Activated T-cell treated with anti-CD3 and anti-CD28 coated beads, Interleukin-2, amount 50 U/mL, for 24 hours (primary cell): ENCODE results near the gene CPNE7.
A peak's percentile ranks its signal among the peaks of the same experiment; 100 is the strongest.
"Not testable (repeated sequence)": the region's sequence is repeated elsewhere in the genome, so short reads cannot be mapped to it uniquely, and the experiment has no call there.

ENCODE experiments used
- DNase-seq: peaks from one replicate; pipeline ENCODE4 v3.0.0-alpha.2; 2020
- H3K27ac Mint-ChIP-seq: 2 replicates; pipeline ENCODE4 v1.8.0; 2020; ENCODE audit warnings: mild to moderate bottlenecking, mixed read lengths
- H3K27me3 Mint-ChIP-seq: 2 replicates; pipeline ENCODE4 v1.8.0; 2020; ENCODE audit warnings: mixed read lengths
- H3K36me3 Mint-ChIP-seq: 2 replicates; pipeline ENCODE4 v1.8.0; 2020; ENCODE audit warnings: low read depth, mixed read lengths
- H3K4me1 Mint-ChIP-seq: 2 replicates; pipeline ENCODE4 v1.8.0; 2020; ENCODE audit warnings: low read depth, mixed read lengths
- H3K4me3 Mint-ChIP-seq: 2 replicates; pipeline ENCODE4 v1.8.0; 2020; ENCODE audit warnings: mild to moderate bottlenecking, moderate library complexity, mixed read lengths
- H3K9me3 Mint-ChIP-seq: 2 replicates; pipeline ENCODE4 v1.8.0; 2020; ENCODE audit warnings: mixed read lengths

The CPNE7 gene

GRCh38 chr16:89569506-89570341 lies 5.8 kb upstream of the CPNE7 start:
- Mint-ChIP-seq H3K4me3 (no peak overlapping the region), H3K27ac (peak overlapping the region; percentile 88), H3K9me3 (no peaks in the 10 kb centered on the region), H3K27me3 (peaks cover 23% of the 10 kb centered on the region), H3K36me3 (peaks cover 14% of the 10 kb centered on the region), H3K4me1 (peaks cover 26% of the 10 kb centered on the region)
- DNase-seq: no peak

GRCh38 chr16:89570342-89570923 lies 5.1 kb upstream of the CPNE7 start:
- peaks cover 21% of the 10 kb centered on the region for H3K4me1 Mint-ChIP-seq
- H3K9me3 Mint-ChIP-seq: no peaks in the 10 kb centered on the region
- H3K4me3 Mint-ChIP-seq: peak overlapping the region; percentile 33
- no peak for DNase-seq
- peaks cover 7% of the 10 kb centered on the region for H3K36me3 Mint-ChIP-seq
- peak overlapping the region; percentile 88 for H3K27ac Mint-ChIP-seq
- peaks cover 23% of the 10 kb centered on the region for H3K27me3 Mint-ChIP-seq

- H3K4me3 Mint-ChIP-seq: not testable (repeated sequence)
Observed at GRCh38 chr16:89570983-89571598, 4.5 kb upstream of the CPNE7 start.

GRCh38 chr16:89571636-89572035 lies 3.9 kb upstream of the CPNE7 start:
- Mint-ChIP-seq H3K4me1 (peaks cover 11% of the 10 kb centered on the region), H3K9me3 (no peaks in the 10 kb centered on the region), H3K27ac (peak overlapping the region; percentile 70), H3K4me3 (no peak overlapping the region), H3K36me3 (no peaks in the 10 kb centered on the region), H3K27me3 (peaks cover 23% of the 10 kb centered on the region)
- no peak for DNase-seq

More at GRCh38 chr16:89570983-89571598, 4.5 kb upstream of the CPNE7 start:
- H3K36me3 Mint-ChIP-seq, H3K9me3 Mint-ChIP-seq, DNase-seq: not testable (repeated sequence)
- peaks cover 14% of the 10 kb centered on the region for H3K4me1 Mint-ChIP-seq
- peaks cover 23% of the 10 kb centered on the region for H3K27me3 Mint-ChIP-seq
- peak overlapping the region; percentile 70 for H3K27ac Mint-ChIP-seq

- Mint-ChIP-seq H3K4me1 (peaks cover 11% of the 10 kb centered on the region), H3K27me3 (peaks cover 24% of the 10 kb centered on the region), H3K9me3 (no peaks in the 10 kb centered on the region), H3K4me3 (no peak overlapping the region), H3K36me3 (no peaks in the 10 kb centered on the region), H3K27ac (peak overlapping the region; percentile 70)
- no peak for DNase-seq
Observed at GRCh38 chr16:89572073-89572484, 3.5 kb upstream of the CPNE7 start.

- H3K27ac Mint-ChIP-seq: peak overlapping the region; percentile 76
- H3K27me3 Mint-ChIP-seq: peaks cover 29% of the 10 kb centered on the region
Observed at GRCh38 chr16:89572485-89573205, 2.9 kb upstream of the CPNE7 start.

GRCh38 chr16:89573826-89574680 lies 1.5 kb upstream of the CPNE7 start:
- no peak for DNase-seq
- no peaks in the 10 kb centered on the region for H3K9me3 Mint-ChIP-seq
- H3K27ac Mint-ChIP-seq: no peak overlapping the region
- H3K36me3 Mint-ChIP-seq: peaks cover 3% of the 10 kb centered on the region
- H3K4me1 Mint-ChIP-seq: peaks cover 11% of the 10 kb centered on the region
- H3K27me3 Mint-ChIP-seq: peaks cover 29% of the 10 kb centered on the region
- H3K4me3 Mint-ChIP-seq: peak overlapping the region; percentile 18

More at GRCh38 chr16:89572485-89573205, 2.9 kb upstream of the CPNE7 start:
- Mint-ChIP-seq H3K4me1 (peaks cover 11% of the 10 kb centered on the region), H3K9me3 (no peaks in the 10 kb centered on the region), H3K4me3 (no peak overlapping the region), H3K36me3 (no peaks in the 10 kb centered on the region)
- DNase-seq: no peak

- peak; percentile 77 for DNase-seq
- Mint-ChIP-seq H3K27me3 (peaks cover 29% of the 10 kb centered on the region), H3K4me1 (peaks cover 11% of the 10 kb centered on the region), H3K9me3 (no peaks in the 10 kb centered on the region), H3K4me3 (peak overlapping the region; percentile 48), H3K36me3 (peaks cover 3% of the 10 kb centered on the region), H3K27ac (peak overlapping the region; percentile 57)
Observed at GRCh38 chr16:89574681-89575246, 794 bp upstream of the CPNE7 start.

GRCh38 chr16:89576153-89577054 lies 846 bp downstream of the CPNE7 start:
- Mint-ChIP-seq H3K4me3 (peak overlapping the region; percentile 29), H3K27ac (no peak overlapping the region), H3K27me3 (peaks cover 29% of the 10 kb centered on the region), H3K36me3 (peaks cover 3% of the 10 kb centered on the region), H3K9me3 (no peaks in the 10 kb centered on the region), H3K4me1 (peaks cover 11% of the 10 kb centered on the region)
- DNase-seq: no peak

- no peaks in the 10 kb centered on the region for H3K9me3 Mint-ChIP-seq
- no peak for DNase-seq
- H3K36me3 Mint-ChIP-seq: peaks cover 3% of the 10 kb centered on the region
- peaks cover 7% of the 10 kb centered on the region for H3K4me1 Mint-ChIP-seq
- H3K4me3 Mint-ChIP-seq: peak overlapping the region; percentile 29
- H3K27ac Mint-ChIP-seq: peak overlapping the region; percentile 55
- H3K27me3 Mint-ChIP-seq: peaks cover 23% of the 10 kb centered on the region
Observed at GRCh38 chr16:89577055-89577759, 1.6 kb downstream of the CPNE7 start.

GRCh38 chr16:89579351-89579750 lies 3.8 kb downstream of the CPNE7 start:
- no peak overlapping the region for H3K4me3 Mint-ChIP-seq
- peaks cover 2% of the 10 kb centered on the region for H3K4me1 Mint-ChIP-seq
- H3K36me3 Mint-ChIP-seq: peaks cover 3% of the 10 kb centered on the region
- DNase-seq: no peak
- H3K27ac Mint-ChIP-seq: no peak overlapping the region
- peaks cover 6% of the 10 kb centered on the region for H3K27me3 Mint-ChIP-seq
- H3K9me3 Mint-ChIP-seq: no peaks in the 10 kb centered on the region

GRCh38 chr16:89581045-89581695 lies 5.6 kb downstream of the CPNE7 start:
- Mint-ChIP-seq H3K9me3 (no peaks in the 10 kb centered on the region), H3K4me3 (no peak overlapping the region), H3K36me3 (peaks cover 3% of the 10 kb centered on the region), H3K27me3 (peaks cover 6% of the 10 kb centered on the region), H3K4me1 (no peaks in the 10 kb centered on the region), H3K27ac (no peak overlapping the region)
- no peak for DNase-seq
